Stimulated activated naive CD8-positive, alpha-beta T cell treated with anti-CD3 and anti-CD28 coated beads, Interleukin-15, Interleukin-2, amounts not matched to agents 100 ng/mL and 50 ng/mL, for 24 hours (primary cell): Measurements from ENCODE around the gene SNRPD2.
A peak's percentile ranks its signal among the peaks of the same experiment; 100 is the strongest.

Source experiments
- H3K27ac Mint-ChIP-seq: one replicate; pipeline ENCODE4 v1.8.0; 2021; ENCODE audit warnings: mild to moderate bottlenecking, mixed read lengths
- H3K27me3 Mint-ChIP-seq: one replicate; pipeline ENCODE4 v1.8.0; 2021; ENCODE audit warnings: mixed read lengths
- H3K36me3 Mint-ChIP-seq: one replicate; pipeline ENCODE4 v1.8.0; 2021; ENCODE audit warnings: low read depth, mixed read lengths
- H3K4me1 Mint-ChIP-seq: one replicate; pipeline ENCODE4 v1.8.0; 2021; ENCODE audit warnings: low read depth, mixed read lengths
- H3K4me3 Mint-ChIP-seq: one replicate; pipeline ENCODE4 v1.8.0; 2021; ENCODE audit warnings: mild to moderate bottlenecking, mixed read lengths
- H3K9me3 Mint-ChIP-seq: one replicate; pipeline ENCODE4 v1.8.0; 2021; ENCODE audit warnings: mixed read lengths

Gene SNRPD2

GRCh38 chr19:45646345-45646698, 45.4 kb downstream of the SNRPD2 start:
- Mint-ChIP-seq H3K27me3 (peaks cover 6% of the 10 kb centered on the region), H3K36me3 (peaks cover 1% of the 10 kb centered on the region), H3K4me3 (peak overlapping the region; percentile 67), H3K4me1 (peaks cover 32% of the 10 kb centered on the region), H3K27ac (peak overlapping the region; percentile 43), H3K9me3 (no peaks in the 10 kb centered on the region)

GRCh38 chr19:45645631-45646344, 46.0 kb downstream of the SNRPD2 start:
- Mint-ChIP-seq H3K27me3 (peaks cover 6% of the 10 kb centered on the region), H3K27ac (peak overlapping the region; percentile 43), H3K4me3 (peak overlapping the region; percentile 67), H3K9me3 (no peaks in the 10 kb centered on the region), H3K4me1 (peaks cover 38% of the 10 kb centered on the region), H3K36me3 (peaks cover 7% of the 10 kb centered on the region)

DNA sequence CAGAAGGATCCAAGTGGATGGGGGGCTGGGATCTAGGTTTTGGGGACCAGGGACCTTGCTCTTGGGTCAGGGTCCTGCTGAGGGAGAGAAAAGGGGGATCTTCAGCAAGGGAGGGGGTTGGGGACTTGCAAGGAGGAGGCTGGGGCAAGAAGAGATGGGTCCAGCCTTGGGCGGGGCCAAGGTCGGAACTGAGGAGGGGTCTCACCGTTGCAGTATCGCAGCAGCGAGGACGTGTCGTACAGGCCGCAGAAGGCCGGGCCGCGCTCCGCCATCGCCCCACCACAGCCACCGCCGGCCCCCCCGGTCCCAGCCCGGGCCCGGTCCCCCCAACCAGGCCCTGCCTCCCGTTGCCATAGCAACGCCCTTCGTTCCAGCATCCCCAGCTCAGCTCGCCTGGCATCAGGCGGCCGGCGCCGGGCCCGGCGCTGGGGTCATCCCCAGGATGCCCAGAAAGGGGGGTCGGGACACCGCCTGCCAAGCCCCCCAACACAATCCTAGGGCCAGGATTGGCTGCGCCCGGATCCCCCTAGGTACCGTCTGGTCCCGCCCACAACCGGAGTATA, 46.6 kb downstream of the SNRPD2 start:
- Mint-ChIP-seq H3K36me3 (peaks cover 10% of the 10 kb centered on the region), H3K9me3 (no peaks in the 10 kb centered on the region), H3K4me3 (peak overlapping the region; percentile 67), H3K27me3 (peaks cover 6% of the 10 kb centered on the region), H3K27ac (no peak overlapping the region), H3K4me1 (peaks cover 41% of the 10 kb centered on the region)

DNA sequence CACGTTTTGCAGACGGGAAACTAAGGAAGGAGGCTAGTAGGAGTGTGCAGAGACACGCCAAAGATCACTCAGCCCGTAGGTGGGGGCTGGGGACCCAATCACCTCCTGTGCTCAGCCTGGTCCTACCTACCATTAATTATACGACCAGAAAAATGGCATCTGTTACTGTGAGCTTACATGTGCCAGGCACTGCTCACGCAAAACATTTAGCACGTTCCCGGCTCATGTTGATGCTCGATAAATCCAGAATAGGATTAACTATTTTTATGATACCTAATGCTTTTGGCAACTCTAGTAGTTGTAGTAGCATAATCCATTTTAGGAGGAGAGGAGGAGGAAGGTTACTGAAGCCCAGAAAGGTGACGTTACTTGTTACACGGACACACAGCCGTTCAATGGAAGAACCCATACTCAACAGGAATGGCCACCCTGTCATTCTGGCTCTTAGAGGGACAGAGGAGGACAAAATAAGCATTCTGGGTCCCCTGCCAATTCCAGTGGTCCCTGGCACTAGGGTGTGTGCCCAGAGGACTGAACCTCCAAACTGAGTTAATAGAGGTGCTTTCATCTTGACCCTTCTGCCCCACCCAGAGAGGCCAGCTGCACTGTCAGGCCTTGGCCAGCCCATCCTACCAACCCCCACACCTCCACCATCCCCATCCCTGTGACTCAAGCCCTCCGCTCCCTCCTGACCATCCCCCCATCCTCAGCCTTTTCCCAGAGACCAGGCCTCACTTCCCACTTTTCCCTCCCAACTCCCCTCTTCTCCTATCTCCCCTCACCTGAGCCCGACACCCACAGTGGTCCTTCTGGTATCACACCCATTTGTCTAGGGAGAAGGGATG, 47.6 kb downstream of the SNRPD2 start:
- Mint-ChIP-seq H3K36me3 (peaks cover 10% of the 10 kb centered on the region), H3K4me3 (peak overlapping the region; percentile 95), H3K9me3 (no peaks in the 10 kb centered on the region), H3K27ac (peak overlapping the region; percentile 21), H3K27me3 (peaks cover 6% of the 10 kb centered on the region), H3K4me1 (peaks cover 46% of the 10 kb centered on the region)

GRCh38 chr19:45643024-45643926, 48.5 kb downstream of the SNRPD2 start:
- Mint-ChIP-seq H3K36me3 (peaks cover 14% of the 10 kb centered on the region), H3K9me3 (no peaks in the 10 kb centered on the region), H3K27me3 (peaks cover 6% of the 10 kb centered on the region), H3K4me3 (peak overlapping the region; percentile 95), H3K27ac (peak overlapping the region; percentile 97), H3K4me1 (peaks cover 53% of the 10 kb centered on the region)

GRCh38 chr19:45641274-45642105, 50.3 kb downstream of the SNRPD2 start:
- H3K4me3 Mint-ChIP-seq: peak overlapping the region; percentile 95
- H3K36me3 Mint-ChIP-seq: peaks cover 14% of the 10 kb centered on the region
- H3K4me1 Mint-ChIP-seq: peaks cover 51% of the 10 kb centered on the region
- H3K9me3 Mint-ChIP-seq: no peaks in the 10 kb centered on the region
- H3K27me3 Mint-ChIP-seq: peaks cover 5% of the 10 kb centered on the region
- H3K27ac Mint-ChIP-seq: peak overlapping the region; percentile 97

DNA sequence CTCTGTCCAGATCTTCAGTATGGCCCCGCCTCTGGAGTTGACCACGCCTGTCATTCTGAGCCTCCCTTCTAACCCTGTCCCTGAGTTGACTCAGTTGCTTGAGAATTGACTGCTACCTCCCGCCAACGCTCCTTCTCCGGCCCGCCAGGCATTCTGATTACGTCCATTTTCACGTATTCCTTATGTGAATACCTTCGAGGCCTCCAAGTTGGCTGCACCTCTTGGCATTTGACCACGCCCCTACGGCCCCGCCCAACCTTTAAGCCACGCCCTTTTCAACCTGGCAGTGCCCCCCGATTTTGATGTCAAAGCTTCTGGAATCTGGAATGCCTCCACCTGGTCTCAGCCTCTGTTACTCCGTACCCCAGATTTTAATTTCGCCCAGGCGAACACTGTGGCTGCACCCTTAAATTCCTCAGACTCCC, 50.9 kb downstream of the SNRPD2 start:
- Mint-ChIP-seq H3K4me3 (peak overlapping the region; percentile 95), H3K9me3 (no peaks in the 10 kb centered on the region), H3K27ac (peak overlapping the region; percentile 97), H3K4me1 (peaks cover 45% of the 10 kb centered on the region), H3K36me3 (peaks cover 17% of the 10 kb centered on the region), H3K27me3 (no peaks in the 10 kb centered on the region)

DNA sequence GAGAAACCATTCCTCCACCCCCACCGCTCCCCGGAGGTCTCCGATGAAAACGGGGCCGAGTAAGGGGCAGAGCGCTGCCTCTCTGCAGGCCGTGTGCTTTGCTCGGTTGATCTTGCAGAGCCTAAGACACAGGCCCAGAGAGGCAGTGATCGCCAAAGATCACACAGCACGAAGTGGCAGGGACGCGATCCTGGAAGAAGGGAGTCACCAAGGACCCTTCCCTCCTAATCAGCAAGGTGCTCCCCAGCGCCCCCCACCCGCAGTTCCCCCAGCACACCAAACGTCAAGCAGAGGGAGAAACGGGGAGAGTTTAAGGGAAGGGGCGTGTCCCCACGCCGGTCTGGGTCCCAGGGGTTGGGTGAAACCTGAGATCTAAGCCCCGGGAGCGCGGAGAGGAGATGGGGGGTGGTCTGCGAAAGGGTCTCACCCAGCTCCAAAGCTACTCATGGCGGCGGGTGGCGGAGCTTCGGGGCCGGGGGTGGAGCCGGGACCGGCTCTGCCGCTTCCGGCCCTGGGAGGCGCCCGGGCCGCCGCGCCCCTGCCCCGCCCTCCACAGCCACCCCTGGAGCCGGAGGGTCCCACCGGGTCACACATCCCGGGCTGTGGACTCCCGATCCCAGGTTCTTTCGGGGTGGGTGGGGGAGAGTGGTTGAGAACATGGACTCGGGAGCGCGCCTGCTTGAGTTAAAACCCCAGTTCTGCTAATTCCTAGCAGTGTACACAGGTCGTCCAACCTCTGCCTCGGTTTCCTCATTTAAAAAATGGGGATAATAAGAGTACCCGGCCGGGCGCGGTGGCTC, 52.6 kb downstream of the SNRPD2 start, which contains the start of gene EML2:
EML2 (minus strand) TSS at position 468 of the 800 bp plus-strand sequence; CDS start at position 447, 21 bp downstream.
- H3K4me1 Mint-ChIP-seq: peaks cover 41% of the 10 kb centered on the region

DNA sequence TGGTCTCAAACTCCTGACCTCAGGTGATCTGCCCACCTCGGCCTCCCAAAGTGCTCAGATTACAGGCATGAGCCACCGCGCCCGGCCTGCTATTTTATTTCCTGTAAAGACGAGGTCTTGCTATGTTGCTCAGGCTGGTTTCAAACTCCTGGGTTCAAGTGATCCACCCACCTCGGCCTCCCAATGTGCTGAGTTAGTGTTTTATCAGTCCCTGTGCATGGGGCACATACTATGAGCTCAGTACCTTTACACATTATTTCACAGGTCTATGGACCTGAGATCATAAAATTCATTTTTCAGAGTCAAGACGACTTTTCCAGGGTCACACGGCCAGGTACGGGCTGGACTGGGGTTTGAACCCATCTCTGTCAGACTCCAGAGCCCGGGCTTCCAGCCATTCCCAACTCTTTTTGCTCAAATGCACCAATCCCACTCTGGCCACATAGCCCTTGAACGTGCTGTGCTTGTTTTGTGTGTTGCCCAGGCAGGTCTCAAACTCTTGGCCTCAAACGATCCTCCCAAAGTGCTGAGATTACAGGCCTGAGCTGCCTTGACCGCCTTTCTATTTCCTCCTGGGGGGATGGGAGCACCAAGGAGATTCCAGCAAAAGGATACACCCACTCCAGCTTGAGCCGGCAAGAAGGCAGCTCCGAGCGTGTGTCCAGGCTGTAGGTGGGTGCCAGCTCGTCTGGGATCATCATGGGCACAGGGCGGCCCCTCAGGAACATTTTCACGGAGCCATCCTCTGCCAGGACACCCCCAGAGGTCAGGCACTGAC, 53.7 kb downstream of the SNRPD2 start:
- Mint-ChIP-seq H3K9me3 (no peaks in the 10 kb centered on the region), H3K27me3 (no peaks in the 10 kb centered on the region), H3K27ac (no peak overlapping the region), H3K4me3 (peak overlapping the region; percentile 95), H3K36me3 (peaks cover 18% of the 10 kb centered on the region), H3K4me1 (peaks cover 31% of the 10 kb centered on the region)

More for the DNA sequence above, 52.6 kb downstream of the SNRPD2 start, which contains the start of gene EML2:
- Mint-ChIP-seq H3K27ac (peak within 1 kb of the TSS; percentile 87), H3K36me3 (peaks cover 17% of the 10 kb centered on the region), H3K27me3 (no peaks in the 10 kb centered on the region), H3K4me3 (peak within 1 kb of the TSS; percentile 95), H3K9me3 (no peaks in the 10 kb centered on the region)
